ENCODE measurements around the gene RNASE8. TPM values are rescaled to one million over a fixed set of nuclear protein-coding genes. Genes with fewer than 3 reads are reported as not detected.

Gene RNASE8
- total RNA-seq, 1 experiment from 2014 or later: not detected

- TF ChIP-seq EZH2phosphoT487 (IDR thresholded peaks at IDR 0.05; ENCODE audit: borderline replicate concordance, low read length) (no peak), EZH2 (IDR thresholded peaks at IDR 0.05; ENCODE audit: low read length, unreplicated experiment) (no peak), CTCF (conservative IDR thresholded peaks at IDR 0.05; ENCODE audit: low read depth, low read length) (no peak)
- no peak for ATAC-seq
- no peaks in the 10 kb centered on the region for H3F3A ChIP-seq (ENCODE audit: low read length, unreplicated experiment)
- ChIA-PET POLR2A (ENCODE audit: unreplicated experiment) (no interaction called here), CTCF (no interaction called here)
- DNase-seq: no peak
- no peaks in the 10 kb centered on the region for H3K9me3 ChIP-seq (ENCODE audit: low read length)
- no peaks in the 10 kb centered on the region for H3K36me3 ChIP-seq (ENCODE audit: low read depth, low read length)
- H3K9ac ChIP-seq (ENCODE audit: low read length): no peak overlapping the region
- BruUV-seq (replicated peaks): no TSS peak
- H3K79me2 ChIP-seq (ENCODE audit: low read length): no peaks in the 10 kb centered on the region
- no peaks in the 10 kb centered on the region for H3K9me2 ChIP-seq (replicated peaks; ENCODE audit: low read length)
- no peak overlapping the region for H2AFZ ChIP-seq (ENCODE audit: low read length)
- H3K27ac ChIP-seq (ENCODE audit: low read length): no peak overlapping the region
- H3K4me3 ChIP-seq (ENCODE audit: low read length): no peak overlapping the region
- H3K4me1 ChIP-seq (ENCODE audit: insufficient read depth, low read length): no peaks in the 10 kb centered on the region
- H4K20me1 ChIP-seq (ENCODE audit: low read length): no peaks in the 10 kb centered on the region
- H3K4me2 ChIP-seq (ENCODE audit: low read length): no peak overlapping the region
- intact Hi-C loops (cut with micrococcal nuclease): no loop called here
- peaks cover 7% of the 10 kb centered on the region; the same call in 1 of the 2 replicates for H3K27me3 ChIP-seq (ENCODE audit: low read length)
Observed at GRCh38 chr14:21078726-21079125, 21.1 kb downstream of the RNASE8 start.

GRCh38 chr14:21081521-21082142 lies 24.0 kb downstream of the RNASE8 start:
- H3K4me1 ChIP-seq (ENCODE audit: insufficient read depth, low read length): no peaks in the 10 kb centered on the region
- no peaks in the 10 kb centered on the region for H3K9me2 ChIP-seq (replicated peaks; ENCODE audit: low read length)
- ChIA-PET CTCF (no interaction called here), POLR2A (ENCODE audit: unreplicated experiment) (no interaction called here)
- H2AFZ ChIP-seq (ENCODE audit: low read length): no peak overlapping the region
- no peaks in the 10 kb centered on the region for H4K20me1 ChIP-seq (ENCODE audit: low read length)
- H3K9me3 ChIP-seq (ENCODE audit: low read length): no peaks in the 10 kb centered on the region
- H3K4me3 ChIP-seq (ENCODE audit: low read length): no peak overlapping the region
- H3F3A ChIP-seq (ENCODE audit: low read length, unreplicated experiment): no peaks in the 10 kb centered on the region
- intact Hi-C loops (cut with micrococcal nuclease): no loop called here
- no peaks in the 10 kb centered on the region for H3K36me3 ChIP-seq (ENCODE audit: low read depth, low read length)
- H3K79me2 ChIP-seq (ENCODE audit: low read length): no peaks in the 10 kb centered on the region
- no peak overlapping the region for H3K9ac ChIP-seq (ENCODE audit: low read length)
- ATAC-seq (no peak), DNase-seq (no peak)
- BruUV-seq (replicated peaks): no TSS peak
- TF ChIP-seq CTCF (conservative IDR thresholded peaks at IDR 0.05; ENCODE audit: low read depth, low read length): no peak
- H3K27me3 ChIP-seq (ENCODE audit: low read length): peaks cover 7% of the 10 kb centered on the region; the same call in 1 of the 2 replicates
- no peak overlapping the region for H3K4me2 ChIP-seq (ENCODE audit: low read length)
- H3K27ac ChIP-seq (ENCODE audit: low read length): no peak overlapping the region

- ChIA-PET CTCF (no interaction called here), POLR2A (ENCODE audit: unreplicated experiment) (no interaction called here)
- H3K79me2 ChIP-seq (ENCODE audit: low read length): no peaks in the 10 kb centered on the region
- H3K27ac ChIP-seq (ENCODE audit: low read length): no peak overlapping the region
- intact Hi-C loops (cut with micrococcal nuclease): no loop called here
- H3K9me2 ChIP-seq (replicated peaks; ENCODE audit: low read length): no peaks in the 10 kb centered on the region
- H3F3A ChIP-seq (ENCODE audit: low read length, unreplicated experiment): no peaks in the 10 kb centered on the region
- peaks cover 7% of the 10 kb centered on the region; the same call in 1 of the 2 replicates for H3K27me3 ChIP-seq (ENCODE audit: low read length)
- H3K4me1 ChIP-seq (ENCODE audit: insufficient read depth, low read length): no peaks in the 10 kb centered on the region
- no TSS peak for BruUV-seq (replicated peaks)
- no peak overlapping the region for H2AFZ ChIP-seq (ENCODE audit: low read length)
- DNase-seq (no peak), ATAC-seq (no peak)
- no peak overlapping the region for H3K4me3 ChIP-seq (ENCODE audit: low read length)
- H4K20me1 ChIP-seq (ENCODE audit: low read length): no peaks in the 10 kb centered on the region
- no peaks in the 10 kb centered on the region for H3K36me3 ChIP-seq (ENCODE audit: low read depth, low read length)
- TF ChIP-seq CTCF (conservative IDR thresholded peaks at IDR 0.05; ENCODE audit: low read depth, low read length): no peak
- no peak for TF ChIP-seq EZH2phosphoT487 (IDR thresholded peaks at IDR 0.05; ENCODE audit: borderline replicate concordance, low read length)
- no peak for TF ChIP-seq EZH2 (IDR thresholded peaks at IDR 0.05; ENCODE audit: low read length, unreplicated experiment)
- no peak overlapping the region for H3K9ac ChIP-seq (ENCODE audit: low read length)
- H3K9me3 ChIP-seq (ENCODE audit: low read length): no peaks in the 10 kb centered on the region
- H3K4me2 ChIP-seq (ENCODE audit: low read length): no peak overlapping the region
Observed at GRCh38 chr14:21083565-21084325, 26.1 kb downstream of the RNASE8 start.

All from PC-3 (cell line).